ENCODE measurements around the gene CHADL.
"Not testable (repeated sequence)": the region's sequence is repeated elsewhere in the genome, so short reads cannot be mapped to it uniquely, and the experiment has no call there.

Gene CHADL

DNA sequence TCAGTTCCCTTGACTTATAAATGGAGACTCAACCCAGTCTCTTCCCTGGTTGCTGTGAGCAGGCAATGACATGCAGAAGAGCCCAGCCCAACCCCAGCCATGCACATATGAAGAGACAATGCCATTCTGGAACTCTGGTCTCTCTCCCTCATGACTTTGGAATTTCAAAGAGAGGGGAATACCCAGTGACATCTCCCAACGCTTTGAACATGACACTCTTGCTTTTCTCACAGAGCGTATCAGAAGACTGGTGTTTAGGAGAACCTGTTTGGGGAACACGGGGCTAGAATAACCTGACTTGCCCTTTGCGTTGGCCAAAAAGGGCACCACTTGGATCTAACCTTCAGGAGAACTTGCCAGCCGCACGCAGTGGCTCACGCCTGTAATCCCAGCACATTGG lies 32.4 kb upstream of the CHADL start:
- no peak overlapping the region for H3K4me3 ChIP-seq (ENCODE audit: low read depth in 1 of 2, low read length in 2 of 2)
- H3K36me3 ChIP-seq (ENCODE audit: insufficient read depth, low read length): peaks cover 52% of the 10 kb centered on the region
- H3K9ac ChIP-seq (ENCODE audit: low read length): no peak overlapping the region
- no peak overlapping the region for H3K27ac ChIP-seq (ENCODE audit: low read depth, low read length)
- H3K27me3 ChIP-seq (ENCODE audit: control insufficient read depth in 1 of 2, insufficient read depth in 2 of 2, low read length in 2 of 2): no peaks in the 10 kb centered on the region
- no peaks in the 10 kb centered on the region for H3K4me1 ChIP-seq (ENCODE audit: insufficient read depth, low read length)
- no peaks in the 10 kb centered on the region for H3K9me3 ChIP-seq (ENCODE audit: low read length)

GRCh38 chr22:41271787-41272186 lies 31.1 kb upstream of the CHADL start:
- Histone ChIP-seq H3K36me3 (ENCODE audit: insufficient read depth, low read length) (peaks cover 58% of the 10 kb centered on the region), H3K27ac (ENCODE audit: low read depth, low read length) (no peak overlapping the region), H3K9me3 (ENCODE audit: low read length) (no peaks in the 10 kb centered on the region), H3K4me3 (ENCODE audit: low read depth in 1 of 2, low read length in 2 of 2) (no peak overlapping the region), H3K9ac (ENCODE audit: low read length) (no peak overlapping the region), H3K4me1 (ENCODE audit: insufficient read depth, low read length) (no peaks in the 10 kb centered on the region), H3K27me3 (ENCODE audit: control insufficient read depth in 1 of 2, insufficient read depth in 2 of 2, low read length in 2 of 2) (no peaks in the 10 kb centered on the region)

GRCh38 chr22:41267958-41268357 lies 27.2 kb upstream of the CHADL start:
- Histone ChIP-seq H3K27ac (ENCODE audit: low read depth, low read length) (no peak overlapping the region), H3K9me3 (ENCODE audit: low read length) (no peaks in the 10 kb centered on the region), H3K36me3 (ENCODE audit: insufficient read depth, low read length) (peaks cover 52% of the 10 kb centered on the region), H3K9ac (ENCODE audit: low read length) (no peak overlapping the region), H3K4me1 (ENCODE audit: insufficient read depth, low read length) (no peaks in the 10 kb centered on the region), H3K4me3 (ENCODE audit: low read depth in 1 of 2, low read length in 2 of 2) (no peak overlapping the region), H3K27me3 (ENCODE audit: control insufficient read depth in 1 of 2, insufficient read depth in 2 of 2, low read length in 2 of 2) (no peaks in the 10 kb centered on the region)

GRCh38 chr22:41264408-41264941 lies 23.7 kb upstream of the CHADL start:
- Histone ChIP-seq H3K27ac (ENCODE audit: low read depth, low read length) (no peak overlapping the region), H3K4me3 (ENCODE audit: low read depth in 1 of 2, low read length in 2 of 2) (no peak overlapping the region), H3K4me1 (ENCODE audit: insufficient read depth, low read length) (no peaks in the 10 kb centered on the region), H3K9ac (ENCODE audit: low read length) (no peak overlapping the region), H3K36me3 (ENCODE audit: insufficient read depth, low read length) (peaks cover 59% of the 10 kb centered on the region), H3K9me3 (ENCODE audit: low read length) (no peaks in the 10 kb centered on the region), H3K27me3 (ENCODE audit: control insufficient read depth in 1 of 2, insufficient read depth in 2 of 2, low read length in 2 of 2) (no peaks in the 10 kb centered on the region)

DNA sequence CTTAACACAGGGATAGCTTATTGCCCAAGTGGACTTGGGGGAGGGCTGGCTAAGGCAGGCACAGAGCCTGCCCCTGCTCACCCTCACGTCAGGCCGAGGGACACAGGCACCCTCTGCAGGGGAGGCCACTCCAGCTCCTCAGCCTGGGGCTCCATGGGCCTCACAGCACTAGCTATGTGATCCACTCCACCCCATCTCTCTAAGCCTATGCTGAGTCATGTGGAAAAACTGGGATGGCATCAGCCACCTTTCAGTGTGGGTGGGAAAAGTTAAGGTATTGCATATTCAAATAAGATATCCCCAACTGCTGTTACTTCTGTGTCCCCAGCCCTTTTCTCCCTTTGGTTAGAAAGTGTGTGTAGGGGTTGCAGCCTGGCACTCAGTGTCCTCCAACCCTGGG lies 23.0 kb upstream of the CHADL start:
- H3K9me3 ChIP-seq (ENCODE audit: low read length): no peaks in the 10 kb centered on the region
- peaks cover 59% of the 10 kb centered on the region for H3K36me3 ChIP-seq (ENCODE audit: insufficient read depth, low read length)
- no peak overlapping the region for H3K27ac ChIP-seq (ENCODE audit: low read depth, low read length)
- no peaks in the 10 kb centered on the region for H3K27me3 ChIP-seq (ENCODE audit: control insufficient read depth in 1 of 2, insufficient read depth in 2 of 2, low read length in 2 of 2)
- no peak overlapping the region for H3K9ac ChIP-seq (ENCODE audit: low read length)
- H3K4me3 ChIP-seq (ENCODE audit: low read depth in 1 of 2, low read length in 2 of 2): no peak overlapping the region
- no peaks in the 10 kb centered on the region for H3K4me1 ChIP-seq (ENCODE audit: insufficient read depth, low read length)

DNA sequence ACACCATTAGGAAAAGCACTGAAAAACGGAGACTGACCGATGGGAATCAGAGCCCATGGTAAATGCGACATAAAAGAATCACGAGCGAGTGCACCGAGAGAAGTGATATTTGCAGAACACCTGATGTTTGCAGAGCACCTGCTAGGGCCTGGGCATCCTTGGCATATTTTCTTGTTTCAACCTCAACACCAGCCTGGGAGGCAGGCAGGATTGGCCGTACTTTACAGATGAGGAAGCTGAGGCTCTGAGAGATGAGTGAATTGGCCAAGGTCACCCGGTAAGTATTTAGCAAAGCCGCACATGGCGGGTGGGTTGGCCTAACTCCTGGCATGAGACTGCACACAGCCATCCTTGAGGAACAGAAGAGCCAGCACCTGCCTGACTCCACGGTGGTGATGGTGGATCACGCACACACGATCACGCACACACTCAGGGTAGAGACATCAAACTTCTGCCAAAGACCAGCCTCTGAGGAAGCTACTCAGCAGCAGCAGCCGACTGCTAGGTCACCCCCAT lies 21.6 kb upstream of the CHADL start:
- peaks cover 46% of the 10 kb centered on the region for H3K36me3 ChIP-seq (ENCODE audit: insufficient read depth, low read length)
- no peak overlapping the region for H3K4me3 ChIP-seq (ENCODE audit: low read depth in 1 of 2, low read length in 2 of 2)
- no peaks in the 10 kb centered on the region for H3K27me3 ChIP-seq (ENCODE audit: control insufficient read depth in 1 of 2, insufficient read depth in 2 of 2, low read length in 2 of 2)
- no peaks in the 10 kb centered on the region for H3K4me1 ChIP-seq (ENCODE audit: insufficient read depth, low read length)
- no peak overlapping the region for H3K9ac ChIP-seq (ENCODE audit: low read length)
- no peak overlapping the region for H3K27ac ChIP-seq (ENCODE audit: low read depth, low read length)
- H3K9me3 ChIP-seq (ENCODE audit: low read length): no peaks in the 10 kb centered on the region

GRCh38 chr22:41261541-41262249 lies 21.0 kb upstream of the CHADL start:
- no peak overlapping the region for H3K4me3 ChIP-seq (ENCODE audit: low read depth in 1 of 2, low read length in 2 of 2)
- H3K36me3 ChIP-seq (ENCODE audit: insufficient read depth, low read length): peaks cover 43% of the 10 kb centered on the region
- no peaks in the 10 kb centered on the region for H3K27me3 ChIP-seq (ENCODE audit: control insufficient read depth in 1 of 2, insufficient read depth in 2 of 2, low read length in 2 of 2)
- H3K9ac ChIP-seq (ENCODE audit: low read length): no peak overlapping the region
- H3K4me1 ChIP-seq (ENCODE audit: insufficient read depth, low read length): no peaks in the 10 kb centered on the region
- H3K27ac ChIP-seq (ENCODE audit: low read depth, low read length): no peak overlapping the region
- H3K9me3 ChIP-seq (ENCODE audit: low read length): no peaks in the 10 kb centered on the region

- no peaks in the 10 kb centered on the region for H3K9me3 ChIP-seq (ENCODE audit: low read length)
- H3K27ac ChIP-seq (ENCODE audit: low read depth, low read length): no peak overlapping the region
- no peak overlapping the region for H3K4me3 ChIP-seq (ENCODE audit: low read depth in 1 of 2, low read length in 2 of 2)
- H3K9ac ChIP-seq (ENCODE audit: low read length): no peak overlapping the region
- H3K4me1 ChIP-seq (ENCODE audit: insufficient read depth, low read length): no peaks in the 10 kb centered on the region
- no peaks in the 10 kb centered on the region for H3K27me3 ChIP-seq (ENCODE audit: control insufficient read depth in 1 of 2, insufficient read depth in 2 of 2, low read length in 2 of 2)
- peaks cover 47% of the 10 kb centered on the region for H3K36me3 ChIP-seq (ENCODE audit: insufficient read depth, low read length)
Observed at GRCh38 chr22:41260871-41261270, 20.1 kb upstream of the CHADL start.

- not testable (repeated sequence) for H3K4me1 ChIP-seq (ENCODE audit: insufficient read depth, low read length); H3K27ac ChIP-seq (ENCODE audit: low read depth, low read length); H3K9ac ChIP-seq (ENCODE audit: low read length); H3K27me3 ChIP-seq (ENCODE audit: control insufficient read depth in 1 of 2, insufficient read depth in 2 of 2, low read length in 2 of 2); H3K9me3 ChIP-seq (ENCODE audit: low read length); H3K4me3 ChIP-seq (ENCODE audit: low read depth in 1 of 2, low read length in 2 of 2)
- peaks cover 42% of the 10 kb centered on the region for H3K36me3 ChIP-seq (ENCODE audit: insufficient read depth, low read length)
Observed at GRCh38 chr22:41259756-41260155, 19.0 kb upstream of the CHADL start.

DNA sequence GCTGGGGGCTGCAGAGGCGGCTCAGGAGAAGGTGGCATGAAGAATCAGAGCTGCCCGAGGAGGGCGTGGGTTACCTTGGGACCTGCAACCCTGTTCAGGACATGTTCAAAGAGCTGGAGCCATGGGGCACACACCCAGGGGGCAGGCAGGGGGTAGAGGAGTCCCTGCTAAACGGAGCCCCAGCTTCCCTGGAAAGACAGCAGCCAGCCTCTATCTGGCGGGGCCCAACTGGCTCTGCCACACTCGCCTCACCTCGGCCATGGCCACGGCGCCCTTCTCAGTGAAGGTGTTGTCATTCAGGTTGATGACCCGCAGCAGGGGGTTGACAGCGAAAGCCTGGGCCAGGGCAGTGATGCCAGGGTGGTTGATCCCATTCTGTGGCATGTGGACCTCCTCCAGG lies 17.0 kb upstream of the CHADL start:
- no peak overlapping the region for H3K9ac ChIP-seq (ENCODE audit: low read length)
- no peak overlapping the region for H3K27ac ChIP-seq (ENCODE audit: low read depth, low read length)
- H3K4me1 ChIP-seq (ENCODE audit: insufficient read depth, low read length): no peaks in the 10 kb centered on the region
- no peak overlapping the region for H3K4me3 ChIP-seq (ENCODE audit: low read depth in 1 of 2, low read length in 2 of 2)
- H3K9me3 ChIP-seq (ENCODE audit: low read length): no peaks in the 10 kb centered on the region
- no peaks in the 10 kb centered on the region for H3K27me3 ChIP-seq (ENCODE audit: control insufficient read depth in 1 of 2, insufficient read depth in 2 of 2, low read length in 2 of 2)
- H3K36me3 ChIP-seq (ENCODE audit: insufficient read depth, low read length): peaks cover 34% of the 10 kb centered on the region

DNA sequence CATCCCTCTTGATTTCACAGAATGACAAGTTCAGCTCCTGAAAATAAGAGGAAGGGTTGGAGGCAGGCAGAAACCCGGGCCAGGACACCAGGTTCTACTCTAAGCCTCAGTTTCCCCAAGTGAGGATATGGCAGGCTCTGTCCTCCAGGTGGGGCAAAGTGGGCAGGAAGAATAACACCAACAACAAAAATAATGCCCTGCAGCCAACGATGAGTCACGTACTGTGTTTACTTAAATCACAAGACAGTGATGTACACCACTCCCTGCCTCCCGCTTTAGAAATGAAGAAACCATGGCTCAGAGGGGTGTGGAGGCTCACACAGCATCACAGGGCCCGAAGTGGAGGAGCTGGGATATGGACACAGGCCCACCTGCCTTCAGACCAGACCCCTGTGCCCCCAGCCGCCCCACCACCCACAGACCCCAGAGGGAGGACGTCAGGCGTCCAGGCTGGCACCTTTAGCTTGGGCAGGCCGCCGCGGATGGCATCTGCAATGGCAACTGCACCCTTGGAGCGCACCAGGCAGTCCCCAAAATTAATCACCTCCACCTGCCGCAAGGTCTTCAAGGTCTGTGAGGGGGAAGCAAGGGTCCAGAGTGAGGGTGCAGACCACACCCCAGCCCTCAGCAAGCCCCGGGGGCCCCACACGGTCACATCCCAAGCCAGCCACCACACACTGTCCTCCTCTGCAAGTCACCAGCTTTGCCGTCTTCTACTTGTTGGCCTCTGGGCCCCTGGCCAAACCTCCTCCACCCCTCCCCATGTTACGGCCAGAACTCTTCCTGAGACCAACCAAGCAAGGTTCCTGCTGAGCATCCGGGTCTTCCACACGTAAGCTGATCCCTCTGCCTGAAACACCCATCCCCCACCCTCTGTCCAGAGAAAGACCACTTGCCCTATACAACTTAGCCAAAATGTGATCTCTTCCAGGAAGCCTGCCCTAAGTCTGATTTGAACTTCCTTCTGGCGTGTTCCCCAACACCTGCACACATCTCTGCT lies 15.8 kb upstream of the CHADL start:
- Histone ChIP-seq H3K9me3 (ENCODE audit: low read length) (no peaks in the 10 kb centered on the region), H3K27me3 (ENCODE audit: control insufficient read depth in 1 of 2, insufficient read depth in 2 of 2, low read length in 2 of 2) (no peaks in the 10 kb centered on the region), H3K9ac (ENCODE audit: low read length) (no peak overlapping the region), H3K36me3 (ENCODE audit: insufficient read depth, low read length) (peaks cover 23% of the 10 kb centered on the region), H3K4me1 (ENCODE audit: insufficient read depth, low read length) (no peaks in the 10 kb centered on the region), H3K27ac (ENCODE audit: low read depth, low read length) (no peak overlapping the region), H3K4me3 (ENCODE audit: low read depth in 1 of 2, low read length in 2 of 2) (no peak overlapping the region)

All from muscle layer of colon (tissue), 2 donors.